Posterior vena cava (tissue), 2 donors: Measurements from ENCODE around the gene SETDB2. TPM values are rescaled to one million over a fixed set of nuclear protein-coding genes. Genes with fewer than 3 reads are reported as not detected.

ENCODE experiments used
- DNase-seq: peaks from one replicate; pipeline ENCODE4 v3.0.0-alpha.2; 2020; ENCODE audit warnings: low spot score
- intact Hi-C, 2 donors: fragments of 100-400 bp; cut with DNase I; formaldehyde crosslinking; loops; one replicate each; pipeline versions ENCODE4 v1.14.1 to v1.14.2; 2022 to 2023
- total RNA-seq, 2 donors: library from RNA; stranded (reverse); fragmentation: NEBNext Ultra II Directional; extraction: Animal tissue kit (Norgen Biotek cat#: 25700); gene quantifications; one replicate each; pipeline ENCODE4 v1.2.1, GENCODE V29; 2021
- donor health status: DM: yes; HTN: yes; CAD: no.
- donor health status: DM: yes; HTN: yes; CAD: no.

Gene SETDB2
- total RNA-seq, 2 donors from 2014 or later = 11.0 to 11.7 TPM

- DNase-seq = no peak
- intact Hi-C loops = no loop called here
Observed at GRCh38 chr13:49421391-49421790, 22.7 kb upstream of the SETDB2 start.

- intact Hi-C loops = no loop called here
- no peak for DNase-seq
Observed at GRCh38 chr13:49424011-49424560, 20.0 kb upstream of the SETDB2 start.

GRCh38 chr13:49428041-49428763 is 15.9 kb upstream of the SETDB2 start:
- DNase-seq = no peak
- intact Hi-C loops = no loop called here

DNA sequence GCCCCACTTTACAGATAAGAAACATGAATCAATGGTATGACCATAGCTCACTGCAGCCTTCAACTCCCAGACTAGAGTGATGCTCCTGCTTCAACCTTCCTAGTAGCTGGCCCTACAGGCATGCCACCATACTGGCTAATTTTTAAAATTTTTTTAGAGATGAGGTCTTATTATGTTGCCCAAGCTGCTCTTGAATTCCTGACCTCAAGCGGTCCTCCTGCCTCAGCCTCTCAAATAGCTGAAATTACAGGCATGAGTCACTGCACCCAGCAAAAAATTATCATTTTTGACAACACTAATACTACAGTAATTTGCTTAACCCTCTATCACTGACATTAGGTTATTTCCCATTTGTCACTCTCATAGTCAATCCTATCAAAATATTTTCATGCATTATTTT is 15.0 kb upstream of the SETDB2 start:
- intact Hi-C loops = no loop called here
- DNase-seq = no peak

GRCh38 chr13:49435992-49436391 is 8.1 kb upstream of the SETDB2 start:
- intact Hi-C loops = loop anchor here (2.0 kb wide), 1 partner anchor 135 kb away; no protein-coding TSS in a partner anchor
- no peak for DNase-seq

DNA sequence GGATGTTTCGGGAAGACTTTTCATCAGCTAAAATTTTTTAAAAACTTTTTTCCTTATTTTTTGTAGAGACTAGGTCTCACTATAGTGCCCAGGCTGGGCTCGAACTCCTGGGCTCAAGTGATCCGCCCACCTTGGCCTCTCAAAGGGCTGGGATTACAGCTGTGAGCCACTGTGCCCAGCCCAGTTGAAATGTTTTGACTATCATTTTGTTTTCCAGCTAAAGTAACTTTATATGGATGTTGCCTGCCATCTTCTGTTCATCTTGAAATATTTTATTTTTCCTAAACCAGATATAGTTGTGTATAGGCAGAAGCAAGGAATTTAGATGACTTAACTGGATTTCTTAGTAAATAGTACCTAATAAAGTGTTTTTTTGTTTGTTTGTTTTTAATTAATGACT is 7.2 kb upstream of the SETDB2 start:
- DNase-seq = peak; percentile 83
- intact Hi-C loops = loop anchor here (2.0 kb wide), 1 partner anchor 136 kb away; no protein-coding TSS in a partner anchor

- intact Hi-C loops = loop anchor here (2.0 kb wide), 1 partner anchor 137 kb away; no protein-coding TSS in a partner anchor
- DNase-seq = no peak
Observed at GRCh38 chr13:49437705-49438104, 6.4 kb upstream of the SETDB2 start.

DNA sequence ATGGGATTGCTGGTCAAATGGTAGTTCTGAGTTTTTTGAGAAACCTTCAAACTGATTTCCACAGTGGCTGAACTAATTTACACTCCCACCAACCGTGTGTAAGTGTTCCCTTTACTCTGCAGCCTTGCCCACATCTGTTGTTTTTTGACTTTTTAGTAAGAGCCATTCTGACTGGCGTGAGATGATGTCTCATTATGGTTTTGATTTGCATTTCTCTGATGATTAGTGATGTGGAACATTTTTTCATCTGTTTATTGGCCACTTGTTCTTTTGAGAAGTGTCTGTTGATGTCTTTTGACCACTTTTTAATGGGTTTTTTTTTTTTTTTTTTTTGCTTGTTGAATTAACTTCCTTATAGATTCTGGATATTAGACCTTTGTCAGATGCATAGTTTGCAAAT is 4.5 kb upstream of the SETDB2 start:
- intact Hi-C loops = no loop called here
- no peak for DNase-seq

GRCh38 chr13:49441312-49441711 is 2.8 kb upstream of the SETDB2 start:
- intact Hi-C loops = no loop called here

GRCh38 chr13:49441846-49442245 is 2.2 kb upstream of the SETDB2 start:
- DNase-seq = no peak
- intact Hi-C loops = no loop called here

More at GRCh38 chr13:49441312-49441711, 2.8 kb upstream of the SETDB2 start:
- DNase-seq = no peak

DNA sequence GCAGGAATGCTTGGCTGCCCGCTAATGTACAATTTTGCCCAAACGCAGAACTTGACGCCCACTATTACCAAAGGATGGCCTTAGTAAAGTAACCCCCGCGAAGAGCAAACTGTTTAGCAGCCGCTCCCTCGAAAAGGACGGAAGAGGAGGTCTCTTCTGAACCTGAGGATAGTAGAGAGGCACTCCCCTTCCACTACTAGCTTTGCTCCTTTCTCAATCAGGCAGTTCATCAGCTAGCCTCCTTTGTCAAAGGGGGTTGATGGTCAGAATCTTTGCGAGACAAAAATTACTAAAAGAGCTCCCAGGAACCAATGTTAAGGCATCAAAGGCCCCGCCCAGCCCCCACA is 744 bp upstream of the SETDB2 start:
- intact Hi-C loops = no loop called here
- no peak for DNase-seq

DNA sequence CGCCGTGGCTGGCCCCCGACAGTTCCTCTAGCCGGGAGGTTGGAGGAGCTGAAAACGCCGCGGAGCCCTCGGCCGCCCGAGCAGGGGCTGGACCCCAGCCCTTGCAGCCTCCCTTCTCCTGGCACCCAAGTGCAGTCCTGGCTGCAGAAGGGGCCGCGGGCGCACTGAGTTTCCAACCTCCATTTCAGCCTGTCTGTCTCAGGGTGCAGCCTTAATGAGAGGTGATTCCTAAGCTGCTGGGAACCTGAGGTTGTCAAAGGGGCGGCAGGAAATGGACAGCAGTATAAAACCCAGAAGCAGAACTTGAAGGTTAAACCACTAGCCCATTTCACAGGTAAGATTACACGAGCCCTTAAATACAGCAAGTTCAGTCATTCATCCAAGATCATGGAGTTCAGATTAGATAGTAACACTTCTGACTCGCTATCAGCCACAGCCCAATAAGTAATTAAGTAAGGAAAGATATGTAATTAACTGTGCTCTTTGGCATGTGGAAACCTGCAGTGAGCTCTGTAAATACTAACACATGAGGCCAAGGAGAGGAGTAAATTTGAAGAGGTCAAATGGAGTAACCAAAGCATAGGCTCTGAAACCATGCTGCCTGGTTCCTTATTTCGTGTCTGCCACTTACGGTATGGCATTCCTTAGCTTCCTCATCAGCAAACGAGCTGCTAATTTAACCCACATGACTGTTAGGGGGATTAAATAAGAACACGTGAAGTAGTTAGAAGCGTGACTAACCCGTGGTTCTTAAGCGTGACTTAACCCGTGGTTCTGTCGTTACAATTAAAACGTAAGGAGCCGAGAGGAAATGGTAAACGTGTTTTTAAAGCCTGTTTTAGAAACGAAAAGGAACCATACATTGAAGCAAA is 686 bp downstream of the SETDB2 start:
- DNase-seq = no peak
- intact Hi-C loops = no loop called here

GRCh38 chr13:49446473-49446872 is 2.4 kb downstream of the SETDB2 start:
- intact Hi-C loops = no loop called here
- no peak for DNase-seq

DNA sequence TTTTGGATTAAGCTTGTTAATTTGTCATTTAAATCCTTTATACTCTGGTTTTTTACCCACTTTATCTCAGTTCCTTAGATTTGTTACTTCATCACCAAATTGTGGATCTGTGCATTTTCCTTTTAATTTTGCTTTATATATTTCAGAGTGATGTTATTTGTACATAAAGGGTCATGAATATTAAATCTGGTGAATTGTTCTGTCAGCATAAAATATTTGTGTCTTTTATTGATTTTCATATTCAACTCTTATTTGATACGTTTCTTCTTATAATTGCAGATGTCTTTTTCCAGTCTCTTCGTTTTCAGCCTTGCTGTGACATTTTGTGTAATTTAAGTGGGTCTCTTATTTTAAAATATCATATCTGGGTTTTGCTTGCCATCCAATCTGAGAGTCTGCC is 4.7 kb downstream of the SETDB2 start:
- intact Hi-C loops = no loop called here
- no peak for DNase-seq

- intact Hi-C loops = no loop called here
- no peak for DNase-seq
Observed at GRCh38 chr13:49450105-49450819, 6.2 kb downstream of the SETDB2 start.

GRCh38 chr13:49452725-49453457 is 8.8 kb downstream of the SETDB2 start:
- DNase-seq = no peak
- intact Hi-C loops = no loop called here

- no peak for DNase-seq
- intact Hi-C loops = no loop called here
Observed at GRCh38 chr13:49453465-49453864, 9.4 kb downstream of the SETDB2 start.

GRCh38 chr13:49454388-49455006 is 10.4 kb downstream of the SETDB2 start:
- intact Hi-C loops = no loop called here
- DNase-seq = no peak

DNA sequence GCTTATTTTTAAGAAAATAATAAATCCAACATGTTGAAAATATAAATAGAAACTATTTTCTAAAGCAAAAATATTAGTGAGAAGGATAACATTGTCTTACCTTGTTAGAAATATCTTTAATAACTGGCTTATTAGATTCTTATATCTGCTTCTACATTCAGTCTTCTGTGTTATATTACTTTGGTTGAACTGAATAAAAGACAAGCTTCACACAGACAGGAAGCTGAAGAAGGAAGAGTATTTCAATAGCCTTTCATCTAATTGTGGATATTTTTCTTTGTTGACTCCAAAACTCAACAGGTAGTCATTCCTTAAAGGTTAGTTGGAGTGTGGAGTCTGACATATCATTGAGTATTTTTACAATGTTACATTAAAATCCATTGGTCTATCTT is 10.9 kb downstream of the SETDB2 start:
- intact Hi-C loops = no loop called here
- no peak for DNase-seq
